Astrocyte (in vitro differentiated cells and primary cell): ENCODE data around the gene GNAT1. TPM values are rescaled to one million over a fixed set of nuclear protein-coding genes. Genes with fewer than 3 reads are reported as not detected.

Experiments used
- DNase-seq: peaks from one replicate; pipeline ENCODE4 v3.0.0-alpha.2; 2010; ENCODE audit warnings: low read depth
- FAIRE-seq: peaks from 2 replicates; lab custom pipeline; 2011; peaks lifted over from hg19 to GRCh38; lab: Jason Lieb, UNC
- H2AFZ ChIP-seq: 2 replicates; pipeline ENCODE4 v1.6.0; 2012; ENCODE audit warnings: low read depth, low read length, inconsistent platforms
- H3K27ac ChIP-seq: 2 replicates; pipeline ENCODE4 v1.5.1; 2011; ENCODE audit warnings: low read depth, low read length, inconsistent platforms
- H3K27me3 ChIP-seq: 2 replicates; pipeline ENCODE4 v1.6.0; 2011; ENCODE audit warnings: low read length, inconsistent platforms; ENCODE audit not compliant: insufficient read depth
- H3K36me3 ChIP-seq: 2 replicates; pipeline ENCODE4 v1.5.1; 2011; ENCODE audit warnings: low read length, inconsistent platforms; ENCODE audit not compliant: insufficient read depth
- H3K4me1 ChIP-seq: 2 replicates; pipeline ENCODE4 v1.5.1; 2011; ENCODE audit warnings: low read length, inconsistent platforms; ENCODE audit not compliant: insufficient read depth
- H3K4me2 ChIP-seq: 2 replicates; pipeline ENCODE4 v1.6.0; 2012; ENCODE audit warnings: low read length, inconsistent platforms
- H3K4me3 ChIP-seq: 2 replicates; pipeline ENCODE4 v1.5.1; 2011; ENCODE audit warnings: low read depth, mild to moderate bottlenecking, low read length, inconsistent platforms; ENCODE audit not compliant: insufficient read depth
- H3K79me2 ChIP-seq: 2 replicates; pipeline ENCODE4 v1.6.0; 2012; ENCODE audit warnings: mild to moderate bottlenecking, low read length, inconsistent platforms; ENCODE audit not compliant: insufficient read depth
- H3K9ac ChIP-seq: 2 replicates; pipeline ENCODE4 v1.6.0; 2012; ENCODE audit warnings: mild to moderate bottlenecking, low read length, inconsistent platforms
- H3K9me3 ChIP-seq: 2 replicates; pipeline ENCODE4 v1.5.1; 2012; ENCODE audit warnings: low read depth, mild to moderate bottlenecking, low read length, inconsistent platforms; ENCODE audit not compliant: insufficient read depth
- H4K20me1 ChIP-seq: 2 replicates; pipeline ENCODE4 v1.6.0; 2012; ENCODE audit warnings: low read length, inconsistent platforms; ENCODE audit not compliant: insufficient read depth
- H3K27ac Mint-ChIP-seq: one replicate; pipeline ENCODE4 v1.8.0; 2021; ENCODE audit warnings: mild to moderate bottlenecking, mixed read lengths; ENCODE audit not compliant: unreplicated experiment
- H3K27me3 Mint-ChIP-seq: one replicate; pipeline ENCODE4 v1.8.0; 2021; ENCODE audit warnings: low read depth, mixed read lengths; ENCODE audit not compliant: unreplicated experiment
- H3K36me3 Mint-ChIP-seq: one replicate; pipeline ENCODE4 v1.8.0; 2021; ENCODE audit warnings: low read depth, mixed read lengths; ENCODE audit not compliant: unreplicated experiment
- H3K4me1 Mint-ChIP-seq: one replicate; pipeline ENCODE4 v1.8.0; 2021; ENCODE audit warnings: low read depth, mixed read lengths; ENCODE audit not compliant: unreplicated experiment
- H3K4me3 Mint-ChIP-seq: one replicate; pipeline ENCODE4 v1.8.0; 2021; ENCODE audit warnings: mild to moderate bottlenecking, moderate library complexity, mixed read lengths; ENCODE audit not compliant: unreplicated experiment
- H3K9me3 Mint-ChIP-seq: one replicate; pipeline ENCODE4 v1.8.0; 2021; ENCODE audit warnings: mild to moderate bottlenecking, mixed read lengths; ENCODE audit not compliant: unreplicated experiment
- CTCF ChIP-seq: IDR thresholded peaks from 2 replicates; pipeline ENCODE4 v1.5.1; 2011; ENCODE audit warnings: low read depth, mild to moderate bottlenecking, inconsistent platforms, low read length, moderate library complexity; ENCODE audit not compliant: insufficient read depth
- EZH2 ChIP-seq: IDR thresholded peaks from 2 replicates; pipeline ENCODE4 v1.6.1; 2012; ENCODE audit warnings: mild to moderate bottlenecking, low read length, inconsistent platforms; ENCODE audit not compliant: insufficient read depth
- total RNA-seq: library from RNA; stranded (reverse); gene quantifications from 2 replicates; pipeline ENCODE4 v1.2.1, GENCODE V29; 2021

GNAT1 gene
- total RNA-seq, 1 donor from 2014 or later = not detected

GRCh38 chr3:50177346-50177745 lies 14.1 kb upstream of the GNAT1 start:
- no peak overlapping the region for H3K4me2 ChIP-seq
- H3K27ac ChIP-seq = no peak overlapping the region
- Mint-ChIP-seq H3K36me3 (no peaks in the 10 kb centered on the region), H3K27me3 (peaks cover 18% of the 10 kb centered on the region), H3K4me1 (peaks cover 3% of the 10 kb centered on the region), H3K27ac (no peak overlapping the region), H3K9me3 (no peaks in the 10 kb centered on the region), H3K4me3 (no peak overlapping the region)
- TF ChIP-seq EZH2 = no peak
- no peak for TF ChIP-seq CTCF
- no peaks in the 10 kb centered on the region for H4K20me1 ChIP-seq
- H3K9me3 ChIP-seq = no peaks in the 10 kb centered on the region
- DNase-seq (no peak), FAIRE-seq (no peak)
- H2AFZ ChIP-seq = no peak overlapping the region
- H3K4me1 ChIP-seq = no peaks in the 10 kb centered on the region
- H3K27me3 ChIP-seq = no peaks in the 10 kb centered on the region
- H3K4me3 ChIP-seq = no peak overlapping the region
- H3K79me2 ChIP-seq = no peaks in the 10 kb centered on the region
- no peaks in the 10 kb centered on the region for H3K36me3 ChIP-seq
- H3K9ac ChIP-seq = no peak overlapping the region

DNA sequence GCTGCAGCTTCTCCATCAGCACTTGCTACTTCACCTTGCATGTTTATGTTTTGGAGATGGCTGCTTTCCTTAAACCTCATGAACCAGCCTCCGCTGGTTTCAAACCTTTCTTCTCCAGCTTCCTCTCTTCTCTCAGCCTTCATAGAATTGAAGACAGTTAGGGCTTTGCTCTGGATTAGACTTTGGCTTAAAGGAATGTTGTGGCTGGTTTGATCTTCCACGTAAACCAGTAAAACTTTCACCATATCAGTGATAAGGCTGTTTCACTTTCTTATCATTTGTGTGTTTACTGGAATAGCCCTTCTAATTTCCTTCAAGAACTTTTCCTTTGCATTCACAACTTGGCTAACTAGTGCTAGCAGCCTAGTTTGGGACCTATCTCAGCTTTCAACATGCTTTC lies 11.7 kb upstream of the GNAT1 start:
- FAIRE-seq = no peak
- TF ChIP-seq EZH2 = no peak
- TF ChIP-seq CTCF = no peak
- Histone ChIP-seq H3K9me3 (no peaks in the 10 kb centered on the region), H3K9ac (no peak overlapping the region), H4K20me1 (no peaks in the 10 kb centered on the region), H3K4me3 (no peak overlapping the region), H3K79me2 (no peaks in the 10 kb centered on the region), H3K36me3 (no peaks in the 10 kb centered on the region), H3K27me3 (no peaks in the 10 kb centered on the region), H2AFZ (no peak overlapping the region), H3K27ac (no peak overlapping the region), H3K4me2 (no peak overlapping the region), H3K4me1 (no peaks in the 10 kb centered on the region)
- Mint-ChIP-seq H3K36me3 (peaks cover 5% of the 10 kb centered on the region), H3K27me3 (peaks cover 27% of the 10 kb centered on the region), H3K27ac (no peak overlapping the region), H3K4me3 (no peak overlapping the region), H3K9me3 (no peaks in the 10 kb centered on the region), H3K4me1 (peaks cover 3% of the 10 kb centered on the region)
- no peak for DNase-seq

DNA sequence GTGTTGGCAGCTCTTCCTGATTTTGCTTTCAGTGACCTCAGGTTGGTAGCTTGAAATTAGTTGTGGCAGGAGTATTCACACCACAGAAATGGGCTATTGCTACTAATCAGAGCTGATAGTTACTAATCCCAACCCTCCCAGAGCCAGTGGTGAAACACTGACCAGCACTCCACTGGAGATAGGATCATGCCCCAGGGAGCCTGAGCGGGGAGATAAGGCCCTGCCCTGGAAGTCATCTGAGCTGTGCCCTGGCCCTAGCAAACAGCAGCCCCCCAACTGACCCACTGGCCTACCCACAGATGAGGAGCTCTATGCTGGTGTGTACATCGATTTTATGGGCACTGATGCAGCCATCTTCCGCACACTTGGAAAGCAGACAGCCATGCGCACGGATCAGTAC lies 9.4 kb upstream of the GNAT1 start:
- Mint-ChIP-seq H3K4me1 (peaks cover 3% of the 10 kb centered on the region), H3K27me3 (peaks cover 23% of the 10 kb centered on the region), H3K27ac (no peak overlapping the region), H3K36me3 (peaks cover 5% of the 10 kb centered on the region), H3K9me3 (no peaks in the 10 kb centered on the region), H3K4me3 (no peak overlapping the region)
- DNase-seq (no peak), FAIRE-seq (no peak)
- Histone ChIP-seq H3K4me2 (no peak overlapping the region), H2AFZ (no peak overlapping the region), H3K27me3 (no peaks in the 10 kb centered on the region), H4K20me1 (no peaks in the 10 kb centered on the region), H3K9ac (no peak overlapping the region), H3K36me3 (no peaks in the 10 kb centered on the region), H3K27ac (no peak overlapping the region), H3K4me1 (no peaks in the 10 kb centered on the region), H3K9me3 (no peaks in the 10 kb centered on the region), H3K4me3 (no peak overlapping the region), H3K79me2 (no peaks in the 10 kb centered on the region)
- TF ChIP-seq EZH2 (no peak), CTCF (no peak)
